ENCODE data around the gene C9orf85.

- TF ChIP-seq FOS (IDR thresholded peaks at IDR 0.05; ENCODE audit: extremely low read depth, insufficient read length) (no peak), THRAP3 (IDR thresholded peaks at IDR 0.05; ENCODE audit: borderline replicate concordance) (no peak), ZHX1 (conservative IDR thresholded peaks at IDR 0.05; ENCODE audit: low read length) (no peak), ZNF75A (CRISPR knock-in tag; IDR thresholded peaks at IDR 0.05) (no peak), WHSC1 (IDR thresholded peaks at IDR 0.05; ENCODE audit: low read length) (no peak), CTCF (IDR thresholded peaks at IDR 0.05 in 2 of 3, conservative IDR thresholded peaks at IDR 0.05 in 1 of 3; ENCODE audit: insufficient read depth in 2 of 3, low read depth in 1 of 3, low read length in 3 of 3) (no peak), ZNF239 (CRISPR knock-in tag; IDR thresholded peaks at IDR 0.05) (no peak)
These were observed 19.7 kb downstream of the C9orf85 start for GRCh38 chr9:71931166-71931565.
